Brain microvascular endothelial cell (primary cell): ENCODE results near the gene SETD5.

ENCODE experiments used
- DNase-seq: peaks from one replicate; pipeline ENCODE4 v3.0.0-alpha.2; 2020
- H3K27ac ChIP-seq: fragments of 250-450 bp; sonication (Bioruptor Pico); 2 replicates; pipeline ENCODE4 v1.5.1; 2020; ENCODE audit warnings: mild to moderate bottlenecking, moderate library complexity
- H3K27me3 ChIP-seq: fragments of 250-450 bp; sonication (Bioruptor Pico); replicated peaks from 2 replicates; pipeline ENCODE4 v1.5.1; 2020; ENCODE audit warnings: mild to moderate bottlenecking
- H3K36me3 ChIP-seq: fragments of 250-450 bp; sonication (Bioruptor Pico); replicated peaks from 2 replicates; pipeline ENCODE4 v1.5.1; 2020; ENCODE audit warnings: mild to moderate bottlenecking
- H3K4me3 ChIP-seq: 2 replicates; pipeline ENCODE4 v1.5.1; 2011; ENCODE audit warnings: low read depth, mild to moderate bottlenecking, control low read depth, low read length, moderate library complexity
- CTCF ChIP-seq: IDR thresholded peaks from 2 replicates; pipeline ENCODE4 v1.5.1; 2011; ENCODE audit warnings: low read depth, mild to moderate bottlenecking, moderate library complexity, low read length, control low read depth, inconsistent platforms; ENCODE audit errors: missing control alignments
- in situ Hi-C: cut with HindIII; loops from 2 replicates; pipeline ENCODE4 v1.10.0; 2017; ENCODE audit warnings: low sequenced_read_pairs, low pct_ligation_motif_present

The SETD5 gene

GRCh38 chr3:9352917-9353752, 44.3 kb upstream of the SETD5 start:
- no peak overlapping the region for H3K27ac ChIP-seq
- DNase-seq: peak; percentile 70
- no peak overlapping the region for H3K4me3 ChIP-seq
- no peaks in the 10 kb centered on the region for H3K27me3 ChIP-seq
- no peaks in the 10 kb centered on the region for H3K36me3 ChIP-seq
- in situ Hi-C loops: loop anchor here (25.0 kb wide), 1 partner anchor 109 kb away; no protein-coding TSS in a partner anchor
- peak; percentile 96 for TF ChIP-seq CTCF

GRCh38 chr3:9361691-9362388, 35.6 kb upstream of the SETD5 start:
- in situ Hi-C loops: loop anchor here (25.0 kb wide), 1 partner anchor 100 kb away; no protein-coding TSS in a partner anchor
- no peaks in the 10 kb centered on the region for H3K27me3 ChIP-seq
- H3K4me3 ChIP-seq: no peak overlapping the region
- H3K36me3 ChIP-seq: peaks cover 5% of the 10 kb centered on the region
- H3K27ac ChIP-seq: no peak overlapping the region
- no peak for TF ChIP-seq CTCF
- DNase-seq: no peak

- Histone ChIP-seq H3K27ac (peak within 1 kb of the TSS; percentile 96), H3K36me3 (peaks cover 12% of the 10 kb centered on the region), H3K4me3 (peak within 1 kb of the TSS; percentile 69), H3K27me3 (no peaks in the 10 kb centered on the region)
- TF ChIP-seq CTCF: no peak
- peak; percentile 88 for DNase-seq
- in situ Hi-C loops: loop anchor here (25.0 kb wide), 1 partner anchor 99 kb away; no protein-coding TSS in a partner anchor
These were observed 34.5 kb upstream of the SETD5 start, which contains the start of gene THUMPD3 for GRCh38 chr3:9362731-9363530. Gene THUMPD3, plus strand, starts transcription at chr3:9363054. Its CDS starts 2,015 bp downstream, at chr3:9365069.

- no peak for TF ChIP-seq CTCF
- peaks cover 48% of the 10 kb centered on the region for H3K36me3 ChIP-seq
These were observed 27.9 kb upstream of the SETD5 start for GRCh38 chr3:9369508-9369907.

GRCh38 chr3:9373465-9373864, 23.9 kb upstream of the SETD5 start:
- no peak for DNase-seq
- Histone ChIP-seq H3K4me3 (no peak overlapping the region), H3K27ac (no peak overlapping the region), H3K36me3 (peaks cover 61% of the 10 kb centered on the region), H3K27me3 (no peaks in the 10 kb centered on the region)
- TF ChIP-seq CTCF: no peak
- in situ Hi-C loops: loop anchor here (25.0 kb wide), 1 partner anchor 89 kb away; no protein-coding TSS in a partner anchor

More at GRCh38 chr3:9369508-9369907, 27.9 kb upstream of the SETD5 start:
- Histone ChIP-seq H3K27me3 (no peaks in the 10 kb centered on the region), H3K4me3 (no peak overlapping the region), H3K27ac (no peak overlapping the region)
- no peak for DNase-seq
- in situ Hi-C loops: loop anchor here (25.0 kb wide), 1 partner anchor 93 kb away; no protein-coding TSS in a partner anchor
